Testis (tissue), 3 donors: ENCODE data around the gene WFDC10A. TPM values are rescaled to one million over a fixed set of nuclear protein-coding genes. Genes with fewer than 3 reads are reported as not detected.

Source experiments
- DNase-seq: peaks from one replicate; pipeline ENCODE4 v3.0.0-alpha.2; 2019
- H3K27ac ChIP-seq, 2 donors: fragments of 200-600 bp; sonication (generic); one replicate each; pipeline ENCODE4 v1.5.1; 2019
- H3K27me3 ChIP-seq: fragments of 200-600 bp; sonication (generic); one replicate; pipeline ENCODE4 v1.5.1; 2019
- H3K36me3 ChIP-seq: fragments of 200-600 bp; sonication (generic); one replicate; pipeline ENCODE4 v1.5.1; 2017; ENCODE audit warnings: low read depth; ENCODE audit errors: missing control alignments
- H3K4me1 ChIP-seq: fragments of 200-600 bp; sonication (generic); one replicate; pipeline ENCODE4 v1.5.1; 2019
- H3K4me3 ChIP-seq, 2 donors: fragments of 200-600 bp; sonication (generic); one replicate each; pipeline ENCODE4 v1.5.1; 2017 to 2019
- H3K9me3 ChIP-seq: fragments of 200-600 bp; sonication (generic); one replicate; pipeline ENCODE4 v1.5.1; 2017
- CTCF ChIP-seq, 3 experiments: fragments of 450-650 bp in 2 of 3; fragments of 200-600 bp in 1 of 3; sonication (generic) in 1 of 3; IDR thresholded peaks; one replicate each; pipeline ENCODE4 v1.5.1; 2016 to 2019; ENCODE audit warnings: antibody characterized with exemption in 3 of 3, mild to moderate bottlenecking in 2 of 3, moderate library complexity in 1 of 3
- POLR2A ChIP-seq: fragments of 450-650 bp; IDR thresholded peaks from one replicate; pipeline ENCODE4 v1.6.1; 2017; ENCODE audit warnings: antibody characterized with exemption, mild to moderate bottlenecking, moderate library complexity
- WGBS, 2 donors: methylation state at CpG; one replicate each; pipeline ENCODE4 v1.1.5; 2018; 5-methylcytosine and 5-hydroxymethylcytosine counted together
- intact Hi-C: fragments of 100-400 bp; cut with DNase I; formaldehyde crosslinking; loops from one replicate; pipeline ENCODE4 v1.15.1; 2023; ENCODE audit warnings: low total_unique reads
- polyA plus RNA-seq: library from polyadenylated mRNA; stranded (reverse); fragments of 350-450 nt; fragmentation: Illumina TruSeq; extraction: RNeasy Lipid Tissue Mini Kit (QIAGEN cat#74804); gene quantifications from one replicate; pipeline ENCODE4 v1.2.3, GENCODE V29; 2014; ENCODE audit warnings: low read depth, low replicate concordance; ENCODE audit not compliant: insufficient read depth
- total RNA-seq, 2 donors: library from RNA; depleted of rRNA; stranded (reverse); fragments of >200 nt; gene quantifications; one replicate each; pipeline ENCODE4 v1.2.3, GENCODE V29; 2016

WFDC10A gene
- total and polyA plus RNA-seq, 3 donors from 2014 or later, result not detected

GRCh38 chr20:45589725-45590124 lies 39.8 kb upstream of the WFDC10A start:
- intact Hi-C loops, result no loop called here
- WGBS, 2 donors, result 28 to 44% methylated on average over 1 of the region's 1 CpG
- no peaks in the 10 kb centered on the region for H3K36me3 ChIP-seq
- TF ChIP-seq CTCF (IDR thresholded peaks at IDR 0.05) (no peak), POLR2A (no peak)
- H3K27me3 ChIP-seq, result no peaks in the 10 kb centered on the region
- H3K27ac ChIP-seq, result no peak overlapping the region
- no peaks in the 10 kb centered on the region for H3K4me1 ChIP-seq
- no peak for DNase-seq
- H3K4me3 ChIP-seq, result no peak overlapping the region
- no peaks in the 10 kb centered on the region for H3K9me3 ChIP-seq

DNA sequence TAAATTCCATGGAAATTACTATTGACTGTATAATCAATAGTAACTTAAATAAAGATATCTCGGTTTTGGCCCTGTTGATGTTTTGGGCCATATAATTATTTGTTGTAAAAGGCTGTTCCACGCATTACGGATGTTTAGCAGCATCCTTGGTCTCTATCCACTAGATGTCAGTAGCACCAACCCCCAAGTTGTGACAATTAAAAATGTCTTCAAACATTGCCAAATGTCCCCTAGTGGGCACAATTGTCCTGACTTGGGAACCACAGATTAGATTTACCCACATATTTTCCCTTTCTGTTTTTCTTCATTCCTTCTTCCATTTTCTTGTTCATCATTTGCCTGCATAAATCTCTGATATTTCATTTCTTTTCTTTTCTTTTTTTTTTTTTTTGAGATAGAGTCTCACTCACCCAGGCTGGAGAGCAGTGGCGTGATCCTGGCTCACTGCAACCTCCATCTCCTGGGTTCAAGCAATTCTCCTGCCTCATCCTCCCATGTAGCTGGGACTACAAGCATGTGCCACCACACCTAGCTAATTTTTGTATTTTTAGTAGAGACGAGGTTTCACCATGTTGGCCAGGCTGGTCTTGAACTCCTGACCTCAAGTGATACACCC lies 36.9 kb upstream of the WFDC10A start:
- no peaks in the 10 kb centered on the region for H3K9me3 ChIP-seq
- TF ChIP-seq CTCF (IDR thresholded peaks at IDR 0.05) (peak in 2 of 3 experiments; percentile 50 to 56), POLR2A (no peak)
- H3K27ac ChIP-seq, result no peak overlapping the region
- H3K36me3 ChIP-seq, result no peaks in the 10 kb centered on the region
- WGBS, 2 donors, result 67 to 81% methylated on average over 5 of the region's 5 CpGs
- H3K27me3 ChIP-seq, result no peaks in the 10 kb centered on the region
- H3K4me3 ChIP-seq, result no peak overlapping the region
- peak; percentile 19 for DNase-seq
- no peaks in the 10 kb centered on the region for H3K4me1 ChIP-seq
- intact Hi-C loops, result no loop called here

GRCh38 chr20:45593498-45593897 lies 36.0 kb upstream of the WFDC10A start:
- intact Hi-C loops, result no loop called here
- no peak for DNase-seq
- no peak for TF ChIP-seq POLR2A
- Histone ChIP-seq H3K36me3 (no peaks in the 10 kb centered on the region), H3K27ac (no peak overlapping the region), H3K4me1 (no peaks in the 10 kb centered on the region), H3K27me3 (no peaks in the 10 kb centered on the region), H3K4me3 (no peak overlapping the region), H3K9me3 (no peaks in the 10 kb centered on the region)
- WGBS, 2 donors, result 42 to 55% methylated on average over 1 of the region's 1 CpG

DNA sequence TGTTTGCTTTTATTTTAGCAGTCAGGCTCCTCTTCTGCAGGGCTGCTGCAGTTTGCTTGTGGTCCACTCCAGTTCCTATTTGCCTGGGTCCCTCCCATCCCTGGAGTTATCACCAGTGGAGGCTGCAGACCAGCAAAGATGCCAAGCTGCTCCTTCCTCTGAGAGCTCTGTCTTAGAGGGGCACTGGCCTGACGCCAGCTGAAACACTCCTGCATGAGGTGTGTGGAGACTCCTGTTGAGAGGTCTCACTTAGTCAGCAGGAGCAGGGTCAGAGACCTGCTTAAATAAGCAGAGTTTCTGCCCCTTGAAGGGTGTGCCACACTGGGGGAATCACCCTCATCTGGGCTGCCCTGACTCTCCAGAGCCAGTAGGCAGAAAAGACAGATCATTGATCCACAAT lies 34.3 kb upstream of the WFDC10A start:
- no peaks in the 10 kb centered on the region for H3K4me1 ChIP-seq
- no peak for DNase-seq
- H3K27ac ChIP-seq, result no peak overlapping the region
- no peaks in the 10 kb centered on the region for H3K9me3 ChIP-seq
- no peaks in the 10 kb centered on the region for H3K27me3 ChIP-seq
- intact Hi-C loops, result no loop called here
- 33 to 48% methylated on average over 1 of the region's 1 CpG for WGBS, 2 donors
- TF ChIP-seq CTCF (IDR thresholded peaks at IDR 0.05) (no peak), POLR2A (no peak)
- H3K4me3 ChIP-seq, result no peak overlapping the region
- no peaks in the 10 kb centered on the region for H3K36me3 ChIP-seq

GRCh38 chr20:45607810-45608209 lies 21.7 kb upstream of the WFDC10A start:
- H3K27me3 ChIP-seq, result no peaks in the 10 kb centered on the region
- no peak overlapping the region for H3K27ac ChIP-seq
- TF ChIP-seq POLR2A (no peak), CTCF (IDR thresholded peaks at IDR 0.05) (no peak)
- H3K4me3 ChIP-seq, result no peak overlapping the region
- H3K36me3 ChIP-seq, result no peaks in the 10 kb centered on the region
- intact Hi-C loops, result no loop called here
- DNase-seq, result no peak
- 95% methylated on average over 1 of the region's 1 CpG for WGBS, 2 donors
- H3K4me1 ChIP-seq, result no peaks in the 10 kb centered on the region
- H3K9me3 ChIP-seq, result no peaks in the 10 kb centered on the region
